BE2C (cell line): ENCODE data around the gene MTHFSD.

Experiments used
- DNase-seq: peaks from one replicate; pipeline ENCODE4 v3.0.0-alpha.2; 2020
- H3K27me3 ChIP-seq: fragments of 250-450 bp; sonication (Bioruptor Pico); 2 replicates; pipeline ENCODE4 v1.5.1; 2020; ENCODE audit warnings: mild to moderate bottlenecking
- H3K36me3 ChIP-seq: fragments of 250-450 bp; sonication (Bioruptor Pico); 2 replicates; pipeline ENCODE4 v1.5.1; 2020; ENCODE audit warnings: mild to moderate bottlenecking
- H3K4me1 ChIP-seq: fragments of 250-450 bp; sonication (Bioruptor Pico); 2 replicates; pipeline ENCODE4 v1.5.1; 2020
- H3K4me3 ChIP-seq: 2 replicates; pipeline ENCODE4 v1.5.1; 2011; ENCODE audit warnings: low read depth, low read length
- H3K9me3 ChIP-seq: fragments of 250-450 bp; sonication (Bioruptor Pico); 2 replicates; pipeline ENCODE4 v1.5.1; 2020
- CTCF ChIP-seq: IDR thresholded peaks from 2 replicates; pipeline ENCODE4 v1.5.1; 2012; ENCODE audit warnings: mild to moderate bottlenecking, low read depth, low read length

The MTHFSD gene

GRCh38 chr16:86532526-86532815 lies 22.6 kb downstream of the MTHFSD start:
- Histone ChIP-seq H3K9me3 (no peaks in the 10 kb centered on the region), H3K4me1 (no peaks in the 10 kb centered on the region), H3K27me3 (no peaks in the 10 kb centered on the region), H3K36me3 (no peaks in the 10 kb centered on the region; the same call in 1 of the 2 replicates), H3K4me3 (no peak overlapping the region)
- TF ChIP-seq CTCF: no peak
- no peak for DNase-seq

GRCh38 chr16:86531641-86532525 lies 23.2 kb downstream of the MTHFSD start:
- DNase-seq: no peak
- H3K36me3 ChIP-seq: no peaks in the 10 kb centered on the region; the same call in 1 of the 2 replicates
- H3K9me3 ChIP-seq: no peaks in the 10 kb centered on the region
- no peaks in the 10 kb centered on the region for H3K27me3 ChIP-seq
- no peak overlapping the region for H3K4me3 ChIP-seq
- H3K4me1 ChIP-seq: no peaks in the 10 kb centered on the region
- no peak for TF ChIP-seq CTCF

- H3K36me3 ChIP-seq: no peaks in the 10 kb centered on the region; the same call in 1 of the 2 replicates
- TF ChIP-seq CTCF: no peak
- H3K4me1 ChIP-seq: no peaks in the 10 kb centered on the region
- H3K27me3 ChIP-seq: no peaks in the 10 kb centered on the region
- no peak for DNase-seq
- no peak overlapping the region for H3K4me3 ChIP-seq
- no peaks in the 10 kb centered on the region for H3K9me3 ChIP-seq
Observed at GRCh38 chr16:86531191-86531545, 23.9 kb downstream of the MTHFSD start.

GRCh38 chr16:86530251-86531190 lies 24.5 kb downstream of the MTHFSD start:
- no peak for TF ChIP-seq CTCF
- Histone ChIP-seq H3K36me3 (no peaks in the 10 kb centered on the region), H3K4me3 (no peak overlapping the region), H3K27me3 (no peaks in the 10 kb centered on the region), H3K9me3 (no peaks in the 10 kb centered on the region), H3K4me1 (no peaks in the 10 kb centered on the region)
- no peak for DNase-seq

GRCh38 chr16:86529160-86529559 lies 25.9 kb downstream of the MTHFSD start:
- no peaks in the 10 kb centered on the region for H3K36me3 ChIP-seq
- no peak for DNase-seq
- TF ChIP-seq CTCF: no peak
- no peak overlapping the region for H3K4me3 ChIP-seq
- H3K9me3 ChIP-seq: no peaks in the 10 kb centered on the region
- H3K4me1 ChIP-seq: no peaks in the 10 kb centered on the region
- peaks cover 9% of the 10 kb centered on the region for H3K27me3 ChIP-seq
